Activated CD8-positive, alpha-beta T cell treated with anti-CD3 and anti-CD28 coated beads for 36 hours (primary cell): ENCODE results near the gene PARP12. TPM values are rescaled to one million over a fixed set of nuclear protein-coding genes. Genes with fewer than 3 reads are reported as not detected.

Experiments used
- ATAC-seq: fragments of 200-7000 bp; cut with Tn5 transposase; one replicate; pipeline ENCODE4 v1.10.0; 2021; ENCODE audit warnings: mild to moderate bottlenecking, moderate library complexity
- CTCF ChIA-PET: fragments of 350-600 bp; sonication (Branson Sonifier 250); formaldehyde crosslinking; loops from one replicate; lab custom pipeline; 2021; ENCODE audit warnings: antibody characterized with exemption; lab: Charles Lee
- POLR2A ChIA-PET: fragments of 350-600 bp; sonication (Branson Sonifier 250); formaldehyde crosslinking; loops from one replicate; lab custom pipeline; 2021; ENCODE audit warnings: antibody characterized with exemption; lab: Charles Lee
- DNase-seq: peaks from one replicate; pipeline ENCODE4 v3.0.0-alpha.2; 2020
- H3K27ac Mint-ChIP-seq: one replicate; pipeline ENCODE4 v1.8.0; 2021; ENCODE audit warnings: mild to moderate bottlenecking, mixed read lengths
- H3K27me3 Mint-ChIP-seq: one replicate; pipeline ENCODE4 v1.8.0; 2021; ENCODE audit warnings: mixed read lengths
- H3K36me3 Mint-ChIP-seq: one replicate; pipeline ENCODE4 v1.8.0; 2021; ENCODE audit warnings: low read depth, mixed read lengths
- H3K4me1 Mint-ChIP-seq: one replicate; pipeline ENCODE4 v1.8.0; 2021; ENCODE audit warnings: low read depth, mixed read lengths
- H3K4me3 Mint-ChIP-seq: one replicate; pipeline ENCODE4 v1.8.0; 2021; ENCODE audit warnings: mild to moderate bottlenecking, moderate library complexity, mixed read lengths
- H3K9me3 Mint-ChIP-seq: one replicate; pipeline ENCODE4 v1.8.0; 2021; ENCODE audit warnings: mixed read lengths
- CTCF ChIP-seq: fragments of 200-600 bp; IDR thresholded peaks from one replicate; pipeline ENCODE4 v1.8.0; 2022; ENCODE audit warnings: antibody characterized with exemption, mild to moderate bottlenecking
- intact Hi-C: fragments of 100-400 bp; cut with micrococcal nuclease; formaldehyde crosslinking; loops from one replicate; pipeline ENCODE4 v1.10.0; 2022
- total RNA-seq, 2 experiments: library from RNA; stranded (reverse); gene quantifications; one replicate each; pipeline ENCODE4 v1.2.3, GENCODE V29; 2021

PARP12 gene
- total RNA-seq, 2 experiments from 2014 or later = 29.5 to 29.9 TPM

GRCh38 chr7:140041659-140042385 is 20.9 kb downstream of the PARP12 start:
- no peak for DNase-seq
- Mint-ChIP-seq H3K36me3 (peaks cover 16% of the 10 kb centered on the region), H3K27ac (no peak overlapping the region), H3K27me3 (no peaks in the 10 kb centered on the region), H3K4me3 (no peak overlapping the region), H3K9me3 (no peaks in the 10 kb centered on the region), H3K4me1 (peaks cover 12% of the 10 kb centered on the region)
- CTCF ChIA-PET = no interaction called here
- intact Hi-C loops = no loop called here
- ATAC-seq = no peak
- TF ChIP-seq CTCF = no peak
- POLR2A ChIA-PET = no interaction called here

GRCh38 chr7:140039896-140040295 is 22.9 kb downstream of the PARP12 start:
- no peak overlapping the region for H3K27ac Mint-ChIP-seq
- H3K4me3 Mint-ChIP-seq = no peak overlapping the region
- peaks cover 26% of the 10 kb centered on the region for H3K4me1 Mint-ChIP-seq
- CTCF ChIA-PET = no interaction called here
- no peak for TF ChIP-seq CTCF
- DNase-seq (no peak), ATAC-seq (no peak)
- no peaks in the 10 kb centered on the region for H3K27me3 Mint-ChIP-seq
- POLR2A ChIA-PET = no interaction called here
- intact Hi-C loops = no loop called here
- no peaks in the 10 kb centered on the region for H3K9me3 Mint-ChIP-seq
- peaks cover 16% of the 10 kb centered on the region for H3K36me3 Mint-ChIP-seq

GRCh38 chr7:140039066-140039465 is 23.7 kb downstream of the PARP12 start:
- DNase-seq (no peak), ATAC-seq (no peak)
- H3K36me3 Mint-ChIP-seq = peaks cover 15% of the 10 kb centered on the region
- H3K27ac Mint-ChIP-seq = no peak overlapping the region
- CTCF ChIA-PET = interaction anchor here (1.3 kb wide), 1 partner anchor 394 kb away, joined by 3 read pairs; no protein-coding TSS in a partner anchor
- H3K27me3 Mint-ChIP-seq = no peaks in the 10 kb centered on the region
- H3K9me3 Mint-ChIP-seq = no peaks in the 10 kb centered on the region
- H3K4me1 Mint-ChIP-seq = peaks cover 26% of the 10 kb centered on the region
- intact Hi-C loops = no loop called here
- H3K4me3 Mint-ChIP-seq = no peak overlapping the region
- no peak for TF ChIP-seq CTCF
- POLR2A ChIA-PET = interaction anchor here (0.7 kb wide), 1 partner anchor 566 kb away, joined by 3 read pairs; no protein-coding TSS in a partner anchor

- H3K4me3 Mint-ChIP-seq = no peak overlapping the region
- H3K4me1 Mint-ChIP-seq = peaks cover 36% of the 10 kb centered on the region
- ATAC-seq = peak; percentile 84
- intact Hi-C loops = no loop called here
- peak overlapping the region; percentile 24 for H3K27ac Mint-ChIP-seq
- H3K27me3 Mint-ChIP-seq = no peaks in the 10 kb centered on the region
- CTCF ChIA-PET = no interaction called here
- peak; percentile 46 for DNase-seq
- no peak for TF ChIP-seq CTCF
- POLR2A ChIA-PET = no interaction called here
- H3K9me3 Mint-ChIP-seq = no peaks in the 10 kb centered on the region
- H3K36me3 Mint-ChIP-seq = peaks cover 24% of the 10 kb centered on the region
These were observed 26.4 kb downstream of the PARP12 start for GRCh38 chr7:140036224-140036962.
